Kidney tubule cell (primary cell): ENCODE measurements around the gene NR4A1.

Experiments
- DNase-seq: peaks from one replicate; pipeline ENCODE4 v3.0.0-alpha.2; 2018; ENCODE audit warnings: low spot score

Gene NR4A1

GRCh38 chr12:52018433-52019112 is 32.7 kb upstream of the NR4A1 start:
- DNase-seq, result no peak

- peak; percentile 84 for DNase-seq
Measured at GRCh38 chr12:52019113-52019770, 32.0 kb upstream of the NR4A1 start.

- DNase-seq, result peak; percentile 52
Measured at GRCh38 chr12:52020539-52021336, 30.5 kb upstream of the NR4A1 start.

- peak; percentile 57 for DNase-seq
Measured at GRCh38 chr12:52022841-52023181, 28.4 kb upstream of the NR4A1 start.

GRCh38 chr12:52023182-52023975 is 27.9 kb upstream of the NR4A1 start:
- peak; percentile 88 for DNase-seq

GRCh38 chr12:52023976-52024688 is 27.1 kb upstream of the NR4A1 start:
- DNase-seq, result no peak

GRCh38 chr12:52024845-52025230 is 26.4 kb upstream of the NR4A1 start:
- DNase-seq, result peak; percentile 63

- DNase-seq, result no peak
Measured at GRCh38 chr12:52026263-52026662, 25.0 kb upstream of the NR4A1 start.

GRCh38 chr12:52027085-52027843 is 24.0 kb upstream of the NR4A1 start:
- no peak for DNase-seq

- peak; percentile 54 for DNase-seq
Measured at GRCh38 chr12:52029685-52030084, 21.6 kb upstream of the NR4A1 start.

- peak; percentile 30 for DNase-seq
Measured at GRCh38 chr12:52032446-52032803, 18.8 kb upstream of the NR4A1 start.

- peak; percentile 96 for DNase-seq
Measured at GRCh38 chr12:52032804-52033445, 18.3 kb upstream of the NR4A1 start.

- DNase-seq, result no peak
Measured at GRCh38 chr12:52033446-52034140, 17.6 kb upstream of the NR4A1 start.

- DNase-seq, result no peak
Measured at GRCh38 chr12:52035190-52035589, 16.1 kb upstream of the NR4A1 start.

GRCh38 chr12:52035926-52036325 is 15.3 kb upstream of the NR4A1 start:
- DNase-seq, result no peak

- DNase-seq, result peak; percentile 76
Measured at GRCh38 chr12:52036587-52037171, 14.6 kb upstream of the NR4A1 start.

GRCh38 chr12:52037248-52037861 is 13.9 kb upstream of the NR4A1 start:
- DNase-seq, result peak; percentile 27

GRCh38 chr12:52038447-52038846 is 12.8 kb upstream of the NR4A1 start:
- no peak for DNase-seq

- no peak for DNase-seq
Measured at GRCh38 chr12:52041035-52041434, 10.2 kb upstream of the NR4A1 start.
